WTC11 (cell line): ENCODE data around the gene FOXP1. TPM values are rescaled to one million over a fixed set of nuclear protein-coding genes. Genes with fewer than 3 reads are reported as not detected.

Source experiments
- ATAC-seq: fragments of 200-7000 bp; cut with Tn5 transposase; 2 replicates; pipeline ENCODE4 v1.10.0; 2021; ENCODE audit warnings: mild to moderate bottlenecking, moderate library complexity
- CTCF ChIA-PET: fragments of 300-600 bp; sonication (Branson Sonifier 250); formaldehyde crosslinking; loops from one replicate; lab custom pipeline; 2021; ENCODE audit warnings: antibody characterized with exemption; lab: Charles Lee
- POLR2A ChIA-PET: fragments of 350-600 bp; sonication (Branson Sonifier 250); formaldehyde crosslinking; loops from one replicate; lab custom pipeline; 2021; ENCODE audit warnings: antibody characterized with exemption; lab: Charles Lee
- DNase-seq: peaks from one replicate; pipeline ENCODE4 v3.0.0; 2021; ENCODE audit warnings: low spot score
- H3K27ac Mint-ChIP-seq: 2 replicates; pipeline ENCODE4 v1.8.0; 2021; ENCODE audit warnings: mixed read lengths
- H3K27me3 Mint-ChIP-seq: 2 replicates; pipeline ENCODE4 v1.8.0; 2021; ENCODE audit warnings: low read depth, mild to moderate bottlenecking, moderate library complexity, mixed read lengths
- H3K36me3 Mint-ChIP-seq: 2 replicates; pipeline ENCODE4 v1.8.0; 2021; ENCODE audit warnings: mixed read lengths
- H3K4me1 Mint-ChIP-seq: 2 replicates; pipeline ENCODE4 v1.8.0; 2022; ENCODE audit warnings: mixed read lengths
- H3K4me3 Mint-ChIP-seq: 2 replicates; pipeline ENCODE4 v1.8.0; 2021; ENCODE audit warnings: mild to moderate bottlenecking, moderate library complexity, mixed read lengths
- H3K9me3 Mint-ChIP-seq: 2 replicates; pipeline ENCODE4 v1.8.0; 2021; ENCODE audit warnings: mixed read lengths
- AR ChIP-seq: fragments of 250-450 bp; sonication (Bioruptor Pico); IDR thresholded peaks from 2 replicates; pipeline ENCODE4 v1.9.0; 2021; ENCODE audit warnings: mild to moderate bottlenecking
- ATF1 ChIP-seq: sonication (generic); formaldehyde crosslinking; IDR thresholded peaks from 2 replicates; pipeline ENCODE4 v1.8.1; 2023; ENCODE audit warnings: mild to moderate bottlenecking, moderate library complexity, missing genetic modification reagents
- ATF3 ChIP-seq: sonication (generic); formaldehyde crosslinking; conservative IDR thresholded peaks from 2 replicates; pipeline ENCODE4 v1.8.1; 2022; ENCODE audit warnings: mild to moderate bottlenecking, missing genetic modification reagents
- CREM ChIP-seq: sonication (generic); formaldehyde crosslinking; IDR thresholded peaks from 2 replicates; pipeline ENCODE4 v1.8.1; 2022; ENCODE audit warnings: mild to moderate bottlenecking, missing genetic modification reagents, moderate library complexity
- CTCF ChIP-seq: fragments of 200-600 bp; IDR thresholded peaks from 2 replicates; pipeline ENCODE4 v1.8.0; 2022; ENCODE audit warnings: antibody characterized with exemption
- E2F5 ChIP-seq: sonication (generic); formaldehyde crosslinking; IDR thresholded peaks from 2 replicates; pipeline ENCODE4 v1.8.1; 2022; ENCODE audit warnings: mild to moderate bottlenecking, moderate library complexity, missing genetic modification reagents
- ELF4 ChIP-seq: sonication (generic); formaldehyde crosslinking; IDR thresholded peaks from 2 replicates; pipeline ENCODE4 v1.8.1; 2022; ENCODE audit warnings: low read depth, mild to moderate bottlenecking, moderate library complexity, missing genetic modification reagents
- EMX1 ChIP-seq: fragments of 250-450 bp; sonication (Bioruptor Pico); IDR thresholded peaks from 2 replicates; pipeline ENCODE4 v1.8.0; 2021; ENCODE audit warnings: mild to moderate bottlenecking
- JUN ChIP-seq: sonication (generic); formaldehyde crosslinking; IDR thresholded peaks from 2 replicates; pipeline ENCODE4 v1.8.0; 2023; ENCODE audit warnings: mild to moderate bottlenecking, missing genetic modification reagents
- MLX ChIP-seq: sonication (generic); formaldehyde crosslinking; IDR thresholded peaks from 2 replicates; pipeline ENCODE4 v1.8.1; 2023; ENCODE audit warnings: mild to moderate bottlenecking, missing genetic modification reagents, moderate library complexity
- MXD4 ChIP-seq: fragments of 250-450 bp; sonication (Bioruptor Pico); IDR thresholded peaks from 2 replicates; pipeline ENCODE4 v1.8.0; 2021; ENCODE audit warnings: mild to moderate bottlenecking, moderate library complexity, borderline replicate concordance
- MYBL2 ChIP-seq: sonication (generic); formaldehyde crosslinking; IDR thresholded peaks from 2 replicates; pipeline ENCODE4 v1.8.1; 2023; ENCODE audit warnings: mild to moderate bottlenecking, moderate library complexity, missing genetic modification reagents
- NFE2L1 ChIP-seq: sonication (generic); formaldehyde crosslinking; IDR thresholded peaks from 2 replicates; pipeline ENCODE4 v1.8.1; 2023; ENCODE audit warnings: missing genetic modification reagents
- NFYB ChIP-seq: sonication (generic); formaldehyde crosslinking; conservative IDR thresholded peaks from 2 replicates; pipeline ENCODE4 v1.8.0; 2022; ENCODE audit warnings: low read depth, missing genetic modification reagents
- NR1H2 ChIP-seq: sonication (generic); formaldehyde crosslinking; IDR thresholded peaks from 2 replicates; pipeline ENCODE4 v1.9.0; 2021; ENCODE audit warnings: mild to moderate bottlenecking, moderate library complexity, missing genetic modification reagents
- PRRX2 ChIP-seq: fragments of 250-450 bp; sonication (Bioruptor Pico); IDR thresholded peaks from 2 replicates; pipeline ENCODE4 v1.8.0; 2021; ENCODE audit warnings: mild to moderate bottlenecking
- USF2 ChIP-seq: sonication (generic); formaldehyde crosslinking; IDR thresholded peaks from 2 replicates; pipeline ENCODE4 v1.8.1; 2023; ENCODE audit warnings: mild to moderate bottlenecking, missing genetic modification reagents, moderate library complexity
- ZBTB43 ChIP-seq: sonication (generic); formaldehyde crosslinking; IDR thresholded peaks from 2 replicates; pipeline ENCODE4 v1.8.1; 2023; ENCODE audit warnings: mild to moderate bottlenecking, missing genetic modification reagents
- ZNF121 ChIP-seq: sonication (generic); formaldehyde crosslinking; IDR thresholded peaks from 2 replicates; pipeline ENCODE4 v1.8.0; 2023; ENCODE audit warnings: missing genetic modification reagents
- ZNF219 ChIP-seq: sonication (generic); formaldehyde crosslinking; IDR thresholded peaks from 2 replicates; pipeline ENCODE4 v1.8.0; 2023; ENCODE audit warnings: missing genetic modification reagents, mild to moderate bottlenecking, borderline replicate concordance
- ZNF425 ChIP-seq: fragments of 250-450 bp; sonication (Bioruptor Pico); conservative IDR thresholded peaks from 2 replicates; pipeline ENCODE4 v1.9.0; 2021; ENCODE audit warnings: mild to moderate bottlenecking
- ZSCAN18 ChIP-seq: fragments of 250-450 bp; sonication (Bioruptor Pico); IDR thresholded peaks from 2 replicates; pipeline ENCODE4 v2.1.2; 2022; ENCODE audit warnings: mild to moderate bottlenecking, moderate library complexity
- total RNA-seq: library from RNA; stranded (reverse); gene quantifications from 3 replicates; pipeline ENCODE4 v1.2.3, GENCODE V29; 2021

FOXP1 gene
- total RNA-seq, 1 experiment from 2014 or later: 25.8 TPM

GRCh38 chr3:71339049-71339448 lies 244.5 kb downstream of the FOXP1 start (continued):
- TF ChIP-seq ZSCAN18: no peak
- TF ChIP-seq ZNF219 (CRISPR knock-in tag): no peak
- TF ChIP-seq EMX1 (CRISPR knock-in tag): no peak
- no peak for TF ChIP-seq ZNF121

GRCh38 chr3:71332813-71333212 lies 250.7 kb downstream of the FOXP1 start:
- CTCF ChIA-PET: interaction anchor here (1.0 to 1.2 kb wide), 2 partner anchors 9 to 348 kb away, joined by 3 read pairs; no protein-coding TSS in a partner anchor

More at GRCh38 chr3:71332813-71333212, 250.7 kb downstream of the FOXP1 start:
- Mint-ChIP-seq H3K27me3 (no peaks in the 10 kb centered on the region), H3K36me3 (peaks cover 23% of the 10 kb centered on the region), H3K27ac (no peak overlapping the region), H3K4me3 (no peak overlapping the region), H3K4me1 (no peaks in the 10 kb centered on the region), H3K9me3 (peaks cover 23% of the 10 kb centered on the region)
- ATAC-seq (no peak), DNase-seq (no peak)
- POLR2A ChIA-PET: no interaction called here
- TF ChIP-seq ELF4 (CRISPR knock-in tag) (no peak), JUN (CRISPR knock-in tag) (no peak), ATF3 (CRISPR knock-in tag) (no peak), NFE2L1 (CRISPR knock-in tag) (no peak), ZNF425 (CRISPR knock-in tag) (no peak), ATF1 (no peak), E2F5 (CRISPR knock-in tag) (no peak), USF2 (CRISPR knock-in tag) (no peak), MLX (no peak), NR1H2 (CRISPR knock-in tag) (no peak), AR (CRISPR knock-in tag) (no peak), EMX1 (CRISPR knock-in tag) (no peak), CREM (CRISPR knock-in tag) (no peak), PRRX2 (no peak), CTCF (no peak), ZBTB43 (CRISPR knock-in tag) (no peak), MYBL2 (no peak), NFYB (CRISPR knock-in tag) (no peak), MXD4 (CRISPR knock-in tag) (no peak)
